ENCODE data around the gene TSTD2.
"Not testable (repeated sequence)": the region's sequence is repeated elsewhere in the genome, so short reads cannot be mapped to it uniquely, and the experiment has no call there.

DNA sequence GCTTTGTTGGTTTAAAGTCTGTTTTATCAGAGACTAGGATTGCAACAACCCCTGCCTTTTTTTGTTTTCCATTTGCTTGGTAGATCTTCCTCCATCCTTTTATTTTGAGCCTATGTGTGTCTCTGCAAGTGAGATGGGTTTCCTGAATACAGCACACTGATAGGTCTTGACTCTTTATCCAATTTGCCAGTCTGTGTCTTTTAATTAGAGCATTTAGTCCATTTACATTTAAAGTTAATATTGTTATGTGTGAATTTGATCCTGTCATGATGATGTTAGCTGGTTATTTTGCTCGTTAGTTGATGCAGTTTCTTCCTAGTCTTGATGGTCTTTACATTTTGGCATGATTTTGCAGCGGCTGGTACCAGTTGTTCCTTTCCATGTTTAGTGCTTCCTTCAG, 48.4 kb downstream of the TSTD2 start:
- TF ChIP-seq, protein P1, sequence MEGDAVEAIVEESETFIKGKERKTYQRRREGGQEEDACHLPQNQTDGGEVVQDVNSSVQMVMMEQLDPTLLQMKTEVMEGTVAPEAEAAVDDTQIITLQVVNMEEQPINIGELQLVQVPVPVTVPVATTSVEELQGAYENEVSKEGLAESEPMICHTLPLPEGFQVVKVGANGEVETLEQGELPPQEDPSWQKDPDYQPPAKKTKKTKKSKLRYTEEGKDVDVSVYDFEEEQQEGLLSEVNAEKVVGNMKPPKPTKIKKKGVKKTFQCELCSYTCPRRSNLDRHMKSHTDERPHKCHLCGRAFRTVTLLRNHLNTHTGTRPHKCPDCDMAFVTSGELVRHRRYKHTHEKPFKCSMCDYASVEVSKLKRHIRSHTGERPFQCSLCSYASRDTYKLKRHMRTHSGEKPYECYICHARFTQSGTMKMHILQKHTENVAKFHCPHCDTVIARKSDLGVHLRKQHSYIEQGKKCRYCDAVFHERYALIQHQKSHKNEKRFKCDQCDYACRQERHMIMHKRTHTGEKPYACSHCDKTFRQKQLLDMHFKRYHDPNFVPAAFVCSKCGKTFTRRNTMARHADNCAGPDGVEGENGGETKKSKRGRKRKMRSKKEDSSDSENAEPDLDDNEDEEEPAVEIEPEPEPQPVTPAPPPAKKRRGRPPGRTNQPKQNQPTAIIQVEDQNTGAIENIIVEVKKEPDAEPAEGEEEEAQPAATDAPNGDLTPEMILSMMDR (IDR thresholded peaks at IDR 0.05; ENCODE audit: low read length) = not testable (repeated sequence)
- not testable (repeated sequence) for TF ChIP-seq EZH2 (IDR thresholded peaks at IDR 0.05; ENCODE audit: borderline replicate concordance, low read length)
